ENCODE results near the gene EXOC4. TPM values are rescaled to one million over a fixed set of nuclear protein-coding genes. Genes with fewer than 3 reads are reported as not detected.

EXOC4 gene
- total RNA-seq, 1 experiment from 2014 or later: 91.9 TPM

GRCh38 chr7:133859871-133860450 is 607.1 kb downstream of the EXOC4 start:
- TF ChIP-seq, protein P1, sequence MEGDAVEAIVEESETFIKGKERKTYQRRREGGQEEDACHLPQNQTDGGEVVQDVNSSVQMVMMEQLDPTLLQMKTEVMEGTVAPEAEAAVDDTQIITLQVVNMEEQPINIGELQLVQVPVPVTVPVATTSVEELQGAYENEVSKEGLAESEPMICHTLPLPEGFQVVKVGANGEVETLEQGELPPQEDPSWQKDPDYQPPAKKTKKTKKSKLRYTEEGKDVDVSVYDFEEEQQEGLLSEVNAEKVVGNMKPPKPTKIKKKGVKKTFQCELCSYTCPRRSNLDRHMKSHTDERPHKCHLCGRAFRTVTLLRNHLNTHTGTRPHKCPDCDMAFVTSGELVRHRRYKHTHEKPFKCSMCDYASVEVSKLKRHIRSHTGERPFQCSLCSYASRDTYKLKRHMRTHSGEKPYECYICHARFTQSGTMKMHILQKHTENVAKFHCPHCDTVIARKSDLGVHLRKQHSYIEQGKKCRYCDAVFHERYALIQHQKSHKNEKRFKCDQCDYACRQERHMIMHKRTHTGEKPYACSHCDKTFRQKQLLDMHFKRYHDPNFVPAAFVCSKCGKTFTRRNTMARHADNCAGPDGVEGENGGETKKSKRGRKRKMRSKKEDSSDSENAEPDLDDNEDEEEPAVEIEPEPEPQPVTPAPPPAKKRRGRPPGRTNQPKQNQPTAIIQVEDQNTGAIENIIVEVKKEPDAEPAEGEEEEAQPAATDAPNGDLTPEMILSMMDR (IDR thresholded peaks at IDR 0.05; ENCODE audit: unreplicated experiment): no peak
- no peak overlapping the region for H3K4me3 Mint-ChIP-seq (ENCODE audit: low read depth, unreplicated experiment)
- no peaks in the 10 kb centered on the region for H3K9me3 Mint-ChIP-seq (ENCODE audit: low read depth, unreplicated experiment)
- no peak for DNase-seq
- no peaks in the 10 kb centered on the region for H3K36me3 Mint-ChIP-seq (ENCODE audit: insufficient read depth, unreplicated experiment)
- BruUV-seq (replicated peaks): no TSS peak
- no peaks in the 10 kb centered on the region for H3K27me3 Mint-ChIP-seq (ENCODE audit: unreplicated experiment)
- H3K27ac Mint-ChIP-seq (ENCODE audit: unreplicated experiment): no peak overlapping the region
- CTCF ChIA-PET: no interaction called here
- intact Hi-C loops (cut with micrococcal nuclease; ENCODE audit: unreplicated experiment): loop anchor here (10.0 kb wide), 3 partner anchors 225 to 605 kb away; partner anchors contain the start of gene EXOC4
- no peaks in the 10 kb centered on the region for H3K4me1 Mint-ChIP-seq (ENCODE audit: low read depth, unreplicated experiment)

GRCh38 chr7:133860628-133861335 is 607.9 kb downstream of the EXOC4 start:
- BruUV-seq (replicated peaks): no TSS peak
- Mint-ChIP-seq H3K9me3 (ENCODE audit: low read depth, unreplicated experiment) (no peaks in the 10 kb centered on the region), H3K36me3 (ENCODE audit: insufficient read depth, unreplicated experiment) (no peaks in the 10 kb centered on the region), H3K4me1 (ENCODE audit: low read depth, unreplicated experiment) (no peaks in the 10 kb centered on the region), H3K27ac (ENCODE audit: unreplicated experiment) (no peak overlapping the region), H3K4me3 (ENCODE audit: low read depth, unreplicated experiment) (no peak overlapping the region), H3K27me3 (ENCODE audit: unreplicated experiment) (no peaks in the 10 kb centered on the region)
- TF ChIP-seq, protein P1 (IDR thresholded peaks at IDR 0.05; ENCODE audit: unreplicated experiment): no peak
- no peak for DNase-seq
- CTCF ChIA-PET: no interaction called here
- intact Hi-C loops (cut with micrococcal nuclease; ENCODE audit: unreplicated experiment): no loop called here

GRCh38 chr7:133861876-133862275 is 609.0 kb downstream of the EXOC4 start:
- no peaks in the 10 kb centered on the region for H3K9me3 Mint-ChIP-seq (ENCODE audit: low read depth, unreplicated experiment)
- CTCF ChIA-PET: no interaction called here
- no peak overlapping the region for H3K27ac Mint-ChIP-seq (ENCODE audit: unreplicated experiment)

DNA sequence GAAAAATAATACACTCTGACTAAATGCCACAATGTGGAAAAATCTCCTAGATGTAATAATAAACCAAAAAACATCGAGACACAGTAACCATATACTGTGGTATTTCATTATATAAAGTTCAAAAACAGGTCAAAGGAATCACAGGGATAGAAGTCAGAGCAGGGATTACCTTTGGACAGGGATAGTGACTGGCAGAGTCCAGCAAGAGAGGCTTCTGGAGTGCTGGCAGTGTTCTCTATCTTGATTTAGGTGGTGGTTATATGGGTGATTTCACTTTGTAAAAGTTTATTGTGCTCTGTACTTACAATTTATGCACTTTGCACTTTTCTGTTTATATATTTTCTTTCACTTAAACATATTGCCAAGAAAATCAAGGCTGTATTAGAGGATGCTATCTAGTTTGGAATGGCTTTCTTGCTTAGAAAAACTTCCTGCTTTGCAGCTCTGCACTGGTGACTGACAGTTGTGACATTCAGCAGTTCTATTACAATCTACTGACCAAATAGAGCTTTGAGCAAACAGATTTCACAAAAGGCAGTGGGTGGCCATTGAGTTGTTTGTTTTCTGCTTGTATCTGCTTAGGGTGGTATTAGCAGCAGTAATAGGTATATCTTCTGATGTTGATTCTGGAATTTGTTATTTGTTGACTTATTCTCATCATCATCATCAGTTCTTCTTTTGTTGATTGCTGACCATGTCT is 610.6 kb downstream of the EXOC4 start:
- Mint-ChIP-seq H3K27ac (ENCODE audit: unreplicated experiment) (no peak overlapping the region), H3K9me3 (ENCODE audit: low read depth, unreplicated experiment) (no peaks in the 10 kb centered on the region), H3K36me3 (ENCODE audit: insufficient read depth, unreplicated experiment) (no peaks in the 10 kb centered on the region), H3K4me1 (ENCODE audit: low read depth, unreplicated experiment) (no peaks in the 10 kb centered on the region), H3K4me3 (ENCODE audit: low read depth, unreplicated experiment) (no peak overlapping the region), H3K27me3 (ENCODE audit: unreplicated experiment) (no peaks in the 10 kb centered on the region)
- BruUV-seq (replicated peaks): no TSS peak
- CTCF ChIA-PET: no interaction called here
- no peak for DNase-seq
- intact Hi-C loops (cut with micrococcal nuclease; ENCODE audit: unreplicated experiment): no loop called here
- TF ChIP-seq, protein P1 (IDR thresholded peaks at IDR 0.05; ENCODE audit: unreplicated experiment): no peak

More at GRCh38 chr7:133861876-133862275, 609.0 kb downstream of the EXOC4 start:
- intact Hi-C loops (cut with micrococcal nuclease; ENCODE audit: unreplicated experiment): no loop called here
- H3K4me1 Mint-ChIP-seq (ENCODE audit: low read depth, unreplicated experiment): no peaks in the 10 kb centered on the region
- no peak overlapping the region for H3K4me3 Mint-ChIP-seq (ENCODE audit: low read depth, unreplicated experiment)
- H3K36me3 Mint-ChIP-seq (ENCODE audit: insufficient read depth, unreplicated experiment): no peaks in the 10 kb centered on the region
- no peak for DNase-seq
- TF ChIP-seq, protein P1 (IDR thresholded peaks at IDR 0.05; ENCODE audit: unreplicated experiment): no peak
- BruUV-seq (replicated peaks): no TSS peak
- no peaks in the 10 kb centered on the region for H3K27me3 Mint-ChIP-seq (ENCODE audit: unreplicated experiment)

Measured in Calu3 (cell line).